Pancreas (tissue), 10 donors: ENCODE measurements around the gene RNF41. TPM values are rescaled to one million over a fixed set of nuclear protein-coding genes. Genes with fewer than 3 reads are reported as not detected.
A peak's percentile ranks its signal among the peaks of the same experiment; 100 is the strongest.

Source experiments
- ATAC-seq, 4 donors: fragments of 200-7000 bp; cut with Tn5 transposase; one replicate each; pipeline versions ENCODE4 v1.8.0 to v1.9.1; 2020; ENCODE audit warnings: mild to moderate bottlenecking in 4 of 4, moderate library complexity in 4 of 4
- DNase-seq, 6 donors: peaks; one replicate each; pipeline ENCODE4 v3.0.0-alpha.2; 2020
- FAIRE-seq: peaks from 2 replicates; lab custom pipeline; 2012; peaks lifted over from hg19 to GRCh38; lab: Jason Lieb, UNC
- H3K27ac ChIP-seq, 4 donors: fragments of 200-600 bp; sonication (generic); 1 replicate in 3 of 4; 2 replicates in 1 of 4; pipeline versions ENCODE4 v1.5.0 to v1.8.0; 2020
- H3K27me3 ChIP-seq, 4 donors: fragments of 200-600 bp; one replicate each; pipeline ENCODE4 v1.8.0; 2021
- H3K36me3 ChIP-seq, 3 donors: fragments of 200-600 bp; sonication (generic) in 1 of 3; one replicate each; pipeline versions ENCODE4 v1.5.0 to v1.8.0; 2020 to 2021
- H3K4me1 ChIP-seq, 3 donors: fragments of 200-600 bp; one replicate each; pipeline ENCODE4 v1.8.0; 2021
- H3K4me3 ChIP-seq, 4 donors: fragments of 200-600 bp; sonication (generic) in 2 of 4; one replicate each; pipeline versions ENCODE4 v1.5.0 to v1.8.0; 2020 to 2021
- H3K9me3 ChIP-seq, 4 donors: fragments of 200-600 bp; one replicate each; pipeline ENCODE4 v1.8.0; 2021
- WGBS, 2 donors: extraction: QIAGEN DNeasy Blood & Tissue Kit; methylation state at CpG; one replicate each; pipeline ENCODE4 v1.1.7; 2013; 5-methylcytosine and 5-hydroxymethylcytosine counted together
- intact Hi-C, 3 donors: fragments of 100-400 bp; cut with DNase I; formaldehyde crosslinking; loops; one replicate each; pipeline versions ENCODE4 v1.11.1 to v1.14.2; 2022
- polyA plus RNA-seq, 2 donors: library from polyadenylated mRNA; stranded (reverse); fragments of 200-250 nt; gene quantifications; one replicate each; pipeline ENCODE4 v1.2.3, GENCODE V29; 2013
- total RNA-seq, 6 donors: library from RNA; stranded (reverse); fragmentation: NEBNext Ultra II Directional in 4 of 6; extraction: Animal tissue kit (Norgen Biotek cat#: 25700) in 4 of 6; gene quantifications; one replicate each; pipeline versions ENCODE4 v1.2.1 to v1.2.4, GENCODE V29; 2021 to 2023
- TF ChIP-seq, protein P1 (sequence below), 4 donors: fragments of 200-600 bp; sonication (generic) in 3 of 4; IDR thresholded peaks; one replicate each; pipeline versions ENCODE4 v1.5.0 to v1.8.0; 2021; ENCODE audit warnings: antibody characterized with exemption in 4 of 4
- donor health status: healthy with polysubstance abuse.
- donor health status: DM: no; HTN: no; CAD: no; lungs with moderate emphysema.
- donor health status: DM: no; HTN: no; CAD: no.
- donor health status: control.
- donor health status: control.
- donor health status: Bipolar disorder and iron deficiency.
- donor health status: DM: yes; HTN: yes; CAD: no.
- donor health status: DM: no; HTN: no; CAD: no.
- donor health status: DM: no; HTN: no; CAD: no.
- donor health status: DM: yes; HTN: yes; CAD: no.

Gene RNF41
- total and polyA plus RNA-seq, 8 donors, result 6.8 to 21.9 (median 15.9) TPM

DNA sequence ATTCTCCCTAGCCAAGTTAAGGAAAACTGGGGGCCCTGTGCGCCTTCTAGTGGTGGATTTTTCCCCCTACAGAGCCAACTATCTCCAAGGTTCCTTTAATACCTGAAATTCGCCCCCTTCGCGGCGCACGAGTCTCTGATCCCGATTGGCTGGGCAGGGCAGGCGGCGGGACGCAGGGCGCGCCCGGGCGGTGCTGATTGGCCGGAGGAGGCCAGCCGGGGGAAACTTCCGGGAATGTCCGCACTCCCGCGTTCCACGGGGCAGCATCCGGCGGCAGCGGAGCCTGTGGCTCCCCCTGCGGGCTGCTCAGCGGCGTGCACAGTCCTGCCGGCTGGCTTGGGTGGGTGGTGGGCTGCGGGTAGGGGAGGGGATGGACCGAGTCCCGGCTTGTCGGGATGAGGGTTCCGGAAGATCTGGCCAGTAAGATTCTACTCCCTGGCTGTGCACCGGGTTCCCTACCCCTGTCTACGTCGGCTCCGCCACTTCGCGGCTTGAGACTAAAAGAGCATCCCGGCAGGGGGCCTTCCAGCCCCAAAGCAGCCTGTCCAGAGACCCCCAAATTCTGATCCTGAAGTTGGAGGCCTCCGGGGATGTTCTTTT lies 2.5 kb upstream of the RNF41 start, which contains the start of gene NABP2:
NABP2 (plus strand) TSS at position 241 of the 600 bp plus-strand sequence. CDS start 515 bp downstream, outside the sequence.
- peak; percentile 81 to 89 (median 84) for ATAC-seq

DNA sequence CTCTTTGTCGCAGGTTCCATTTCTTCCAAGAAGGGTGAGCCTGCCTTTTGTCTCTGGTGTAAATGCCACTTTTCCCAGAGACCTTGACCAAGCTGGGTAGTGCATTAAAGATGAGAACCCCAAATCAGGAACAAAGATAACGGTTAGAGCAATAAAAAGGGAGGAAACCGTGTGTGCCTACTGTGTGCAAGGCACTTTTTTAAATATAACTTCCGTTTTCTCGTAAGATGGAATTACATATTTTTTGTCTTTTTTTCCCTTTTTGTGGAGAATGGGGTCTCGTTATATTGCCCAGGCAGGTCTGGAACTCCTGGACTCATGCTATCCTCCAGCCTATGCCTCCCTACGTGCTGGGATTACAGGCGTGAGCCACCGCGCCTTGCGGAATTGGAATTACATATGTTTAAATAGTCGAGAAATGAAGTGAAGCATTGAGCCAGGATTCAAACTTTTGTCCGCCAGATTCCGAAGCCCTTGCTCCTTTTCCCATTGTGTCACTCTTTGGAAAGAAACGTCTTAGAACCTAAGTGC lies 1.9 kb upstream of the RNF41 start:
- DNase-seq, result no peak
- Histone ChIP-seq H3K27ac (peak overlapping the region; percentile 71 to 99 (median 98)), H3K4me3 (peak overlapping the region in 2 of 4 donors; percentile 65 to 76), H3K9me3 (no peaks in the 10 kb centered on the region), H3K36me3 (no peaks in the 10 kb centered on the region), H3K27me3 (no peaks in the 10 kb centered on the region), H3K4me1 (peaks cover 0 to 28% (median 10%) of the 10 kb centered on the region in 3 donors)
- no peak for FAIRE-seq
- WGBS, 2 donors, result 18 to 22% methylated on average over 15 of the region's 15 CpGs
- peak in 3 of 4 donors; percentile 0 to 4 (median 4) for ATAC-seq
- intact Hi-C loops, result no loop called here
- TF ChIP-seq, protein P1, sequence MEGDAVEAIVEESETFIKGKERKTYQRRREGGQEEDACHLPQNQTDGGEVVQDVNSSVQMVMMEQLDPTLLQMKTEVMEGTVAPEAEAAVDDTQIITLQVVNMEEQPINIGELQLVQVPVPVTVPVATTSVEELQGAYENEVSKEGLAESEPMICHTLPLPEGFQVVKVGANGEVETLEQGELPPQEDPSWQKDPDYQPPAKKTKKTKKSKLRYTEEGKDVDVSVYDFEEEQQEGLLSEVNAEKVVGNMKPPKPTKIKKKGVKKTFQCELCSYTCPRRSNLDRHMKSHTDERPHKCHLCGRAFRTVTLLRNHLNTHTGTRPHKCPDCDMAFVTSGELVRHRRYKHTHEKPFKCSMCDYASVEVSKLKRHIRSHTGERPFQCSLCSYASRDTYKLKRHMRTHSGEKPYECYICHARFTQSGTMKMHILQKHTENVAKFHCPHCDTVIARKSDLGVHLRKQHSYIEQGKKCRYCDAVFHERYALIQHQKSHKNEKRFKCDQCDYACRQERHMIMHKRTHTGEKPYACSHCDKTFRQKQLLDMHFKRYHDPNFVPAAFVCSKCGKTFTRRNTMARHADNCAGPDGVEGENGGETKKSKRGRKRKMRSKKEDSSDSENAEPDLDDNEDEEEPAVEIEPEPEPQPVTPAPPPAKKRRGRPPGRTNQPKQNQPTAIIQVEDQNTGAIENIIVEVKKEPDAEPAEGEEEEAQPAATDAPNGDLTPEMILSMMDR (IDR thresholded peaks at IDR 0.05), result no peak

More for the DNA sequence above, 2.5 kb upstream of the RNF41 start, which contains the start of gene NABP2:
- 0 to 1% methylated on average over 41 of the region's 41 CpGs for WGBS, 2 donors
- H3K9me3 ChIP-seq, result no peaks in the 10 kb centered on the region
- intact Hi-C loops, result no loop called here
- H3K4me1 ChIP-seq, result peaks cover 0 to 28% (median 10%) of the 10 kb centered on the region in 3 donors
- peak within 1 kb of the TSS; percentile 51 to 76 (median 64) for H3K4me3 ChIP-seq
- DNase-seq, result peak; percentile 97 to 99 (median 98)
- TF ChIP-seq, protein P1 (IDR thresholded peaks at IDR 0.05), result peak; percentile 68 to 84 (median 73)
- H3K27me3 ChIP-seq, result no peaks in the 10 kb centered on the region
- FAIRE-seq, result peak; percentile 94
- no peaks in the 10 kb centered on the region for H3K36me3 ChIP-seq
- peak within 1 kb of the TSS; percentile 71 to 99 (median 98) for H3K27ac ChIP-seq

DNA sequence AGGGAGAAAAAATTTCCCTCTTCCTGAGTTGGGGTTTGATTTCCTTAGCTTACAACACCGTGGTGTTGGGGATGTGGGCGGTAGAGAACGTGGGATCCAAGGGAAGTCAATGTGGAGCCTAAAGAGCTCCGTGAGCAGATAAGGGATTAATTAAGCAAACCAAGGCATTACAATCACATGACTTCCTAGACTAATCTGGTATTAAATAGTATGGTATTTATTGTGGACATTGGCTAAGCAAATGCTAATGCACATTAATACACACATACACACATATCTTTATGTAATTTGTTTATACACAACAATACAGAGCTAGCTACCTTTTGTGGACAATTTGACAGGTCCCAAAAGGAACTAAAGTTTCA lies 791 bp upstream of the RNF41 start:
- no peak for FAIRE-seq
- no peaks in the 10 kb centered on the region for H3K36me3 ChIP-seq
- intact Hi-C loops, result no loop called here
- H3K4me3 ChIP-seq, result peak overlapping the region; percentile 42 to 69 (median 62)
- H3K27ac ChIP-seq, result peak overlapping the region; percentile 89 to 99 (median 98)
- no peaks in the 10 kb centered on the region for H3K27me3 ChIP-seq
- peaks cover 0 to 28% (median 10%) of the 10 kb centered on the region in 3 donors for H3K4me1 ChIP-seq
- no peak for ATAC-seq
- TF ChIP-seq, protein P1 (IDR thresholded peaks at IDR 0.05), result no peak
- DNase-seq, result no peak
- 11 to 17% methylated on average over 4 of the region's 4 CpGs for WGBS, 2 donors
- no peaks in the 10 kb centered on the region for H3K9me3 ChIP-seq

DNA sequence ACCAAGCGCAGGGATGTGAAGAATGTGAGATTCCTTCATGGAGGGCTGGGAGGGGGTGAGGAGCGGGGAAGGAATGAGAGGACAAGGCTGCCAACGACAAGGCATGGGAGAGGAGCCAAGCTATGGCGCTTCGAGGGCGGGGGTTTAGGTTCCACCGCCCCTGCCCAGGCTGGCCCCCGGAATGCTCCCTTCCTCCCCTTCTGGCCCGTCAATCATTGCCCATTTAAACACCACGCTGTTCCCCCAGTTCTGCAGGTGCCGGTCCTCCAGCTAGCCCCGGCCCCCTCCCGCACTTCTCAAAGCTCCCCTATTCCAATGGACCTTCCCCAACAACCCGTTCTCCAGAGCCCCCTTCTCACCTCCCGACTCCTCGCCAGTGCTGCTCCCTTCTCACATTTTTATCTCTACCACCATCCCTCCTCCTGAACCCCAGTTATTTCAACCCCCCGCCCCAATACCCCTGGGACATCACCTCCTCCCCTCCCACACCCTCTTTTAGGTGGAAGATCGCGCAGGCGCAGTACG lies 428 bp downstream of the RNF41 start:
- H3K27ac ChIP-seq, result peak overlapping the region; percentile 89 to 99 (median 98)
- no peak for FAIRE-seq

More for the DNA sequence above, 428 bp downstream of the RNF41 start:
- intact Hi-C loops, result no loop called here
- Histone ChIP-seq H3K4me1 (peaks cover 0 to 28% (median 10%) of the 10 kb centered on the region in 3 donors), H3K36me3 (no peaks in the 10 kb centered on the region), H3K27me3 (no peaks in the 10 kb centered on the region), H3K9me3 (no peaks in the 10 kb centered on the region), H3K4me3 (peak overlapping the region; percentile 42 to 69 (median 62))
- TF ChIP-seq, protein P1 (IDR thresholded peaks at IDR 0.05), result no peak
- ATAC-seq (peak; percentile 15 to 21 (median 16)), DNase-seq (peak in 3 of 6 donors; percentile 55 to 77 (median 62))
- 0 to 1% methylated on average over 18 to 21 of the region's 21 CpGs for WGBS, 2 donors
